AG04449 (cell line): Measurements from ENCODE around the gene MRPL34.

Source experiments
- CTCF ChIA-PET: fragments of 350-600 bp; formaldehyde crosslinking; extraction: SDS; loops from one replicate; lab custom pipeline; 2021; ENCODE audit warnings: antibody characterized with exemption; lab: Yijun Ruan, JAX
- POLR2A ChIA-PET: fragments of 400-600, 350-600 bp; formaldehyde crosslinking; extraction: SDS; loops from one replicate; lab custom pipeline; 2020; ENCODE audit warnings: antibody characterized with exemption, inconsistent platforms; lab: Yijun Ruan, JAX
- DNase-seq: peaks from one replicate; pipeline ENCODE4 v3.0.0-alpha.2; 2010; ENCODE audit warnings: low read depth, low spot score
- H3K4me3 ChIP-seq: 2 replicates; pipeline ENCODE4 v1.5.1; 2011; ENCODE audit warnings: low read depth, mild to moderate bottlenecking, control low read depth, low read length
- CTCF ChIP-seq: IDR thresholded peaks from one replicate; pipeline ENCODE4 v1.5.1; 2011; ENCODE audit warnings: mild to moderate bottlenecking, moderate library complexity, low read length, control low read depth, inconsistent platforms; ENCODE audit not compliant: insufficient read depth; ENCODE audit errors: missing control alignments

Gene MRPL34

GRCh38 chr19:17340871-17341357 is 35.2 kb downstream of the MRPL34 start:
- ChIA-PET CTCF (interaction anchor here (0.6 kb wide), 1 partner anchor 44 kb away, joined by 3 read pairs; no protein-coding TSS in a partner anchor), POLR2A (no interaction called here)
- DNase-seq = no peak
- H3K4me3 ChIP-seq = no peak overlapping the region
- TF ChIP-seq CTCF = no peak

- no peak for TF ChIP-seq CTCF
- ChIA-PET CTCF (no interaction called here), POLR2A (no interaction called here)
- DNase-seq = no peak
- no peak overlapping the region for H3K4me3 ChIP-seq
Observed at GRCh38 chr19:17341386-17341785, 35.7 kb downstream of the MRPL34 start.

- POLR2A ChIA-PET = no interaction called here
- no peak for TF ChIP-seq CTCF
- no peak overlapping the region for H3K4me3 ChIP-seq
- CTCF ChIA-PET = interaction anchor here (0.9 to 14.8 kb wide), 2 partner anchors 8 to 46 kb away, joined by 3 to 208 read pairs; no protein-coding TSS in a partner anchor
- no peak for DNase-seq
Observed at GRCh38 chr19:17341845-17342244, 36.2 kb downstream of the MRPL34 start.

- peak; percentile 93 for TF ChIP-seq CTCF
- POLR2A ChIA-PET = no interaction called here
- H3K4me3 ChIP-seq = no peak overlapping the region
- no peak for DNase-seq
- CTCF ChIA-PET = interaction anchor here (0.6 to 14.8 kb wide), 17 partner anchors 10 to 121 kb away, joined by 3 to 208 read pairs (median 4); no protein-coding TSS in a partner anchor
Observed at GRCh38 chr19:17346109-17346671, 40.5 kb downstream of the MRPL34 start.

- TF ChIP-seq CTCF = no peak
- POLR2A ChIA-PET = no interaction called here
- no peak for DNase-seq
- no peak overlapping the region for H3K4me3 ChIP-seq
- CTCF ChIA-PET = interaction anchor here (0.7 to 14.8 kb wide), 13 partner anchors 9 to 512 kb away, joined by 3 to 208 read pairs (median 5); partner anchors contain the start of genes MVB12A and RPL18A
Observed at GRCh38 chr19:17347361-17347760, 41.7 kb downstream of the MRPL34 start.

GRCh38 chr19:17347877-17348276 is 42.2 kb downstream of the MRPL34 start:
- TF ChIP-seq CTCF = no peak
- no peak overlapping the region for H3K4me3 ChIP-seq
- POLR2A ChIA-PET = no interaction called here
- CTCF ChIA-PET = interaction anchor here (0.7 to 14.8 kb wide), 12 partner anchors 9 to 511 kb away, joined by 3 to 208 read pairs (median 6); partner anchors contain the start of genes MVB12A and RPL18A
- no peak for DNase-seq
